ENCODE data around the gene IFT80. TPM values are rescaled to one million over a fixed set of nuclear protein-coding genes. Genes with fewer than 3 reads are reported as not detected.

The IFT80 gene
- total RNA-seq, 1 donor from 2014 or later, result 25.0 TPM

GRCh38 chr3:160401291-160402095 is 2.5 kb upstream of the IFT80 start:
- DNase-seq (ENCODE audit: low read depth), result peak; percentile 77

GRCh38 chr3:160400702-160401150 is 1.7 kb upstream of the IFT80 start:
- DNase-seq (ENCODE audit: low read depth), result peak; percentile 45

- DNase-seq (ENCODE audit: low read depth), result peak; percentile 78
These were observed 1.1 kb upstream of the IFT80 start for GRCh38 chr3:160400030-160400701.

DNA sequence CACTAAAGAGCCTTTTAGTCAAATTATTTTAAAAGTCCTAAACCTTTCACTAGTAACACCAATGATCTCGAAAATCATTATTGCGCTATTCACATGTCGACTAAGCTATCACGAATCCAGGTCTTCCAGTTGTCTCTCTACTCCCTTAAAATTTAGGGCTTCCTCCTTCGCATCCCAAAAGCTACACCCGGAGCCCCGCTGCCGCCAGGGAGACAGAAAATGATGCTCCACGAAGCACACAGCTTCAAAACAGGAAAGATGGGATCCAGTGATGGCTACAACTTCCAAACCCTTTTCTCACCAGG is 253 bp downstream of the IFT80 start:
- DNase-seq (ENCODE audit: low read depth), result no peak

DNA sequence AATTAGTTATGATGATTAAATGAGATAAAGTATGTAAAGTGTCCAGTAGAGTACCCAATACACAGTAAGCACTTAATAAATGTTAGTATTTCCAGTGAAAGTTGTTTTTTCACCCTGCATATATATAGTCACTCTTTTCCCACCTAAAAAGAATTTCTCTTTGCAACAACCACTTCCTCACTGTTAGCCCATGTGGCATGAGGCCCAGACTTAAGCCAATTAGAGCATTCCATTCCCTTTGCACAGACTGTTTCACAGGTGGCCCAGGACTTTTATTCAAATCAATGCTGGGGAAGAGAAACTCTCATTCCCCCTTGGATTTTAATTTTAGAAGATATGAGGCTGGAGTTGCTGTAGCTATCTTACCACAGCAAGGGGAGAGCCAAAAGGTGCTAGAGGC is 3.7 kb downstream of the IFT80 start:
- DNase-seq (ENCODE audit: low read depth), result peak; percentile 43

GRCh38 chr3:160394009-160394392 is 5.0 kb downstream of the IFT80 start:
- no peak for DNase-seq (ENCODE audit: low read depth)

- no peak for DNase-seq (ENCODE audit: low read depth)
These were observed 5.5 kb downstream of the IFT80 start for GRCh38 chr3:160393346-160394008.

DNA sequence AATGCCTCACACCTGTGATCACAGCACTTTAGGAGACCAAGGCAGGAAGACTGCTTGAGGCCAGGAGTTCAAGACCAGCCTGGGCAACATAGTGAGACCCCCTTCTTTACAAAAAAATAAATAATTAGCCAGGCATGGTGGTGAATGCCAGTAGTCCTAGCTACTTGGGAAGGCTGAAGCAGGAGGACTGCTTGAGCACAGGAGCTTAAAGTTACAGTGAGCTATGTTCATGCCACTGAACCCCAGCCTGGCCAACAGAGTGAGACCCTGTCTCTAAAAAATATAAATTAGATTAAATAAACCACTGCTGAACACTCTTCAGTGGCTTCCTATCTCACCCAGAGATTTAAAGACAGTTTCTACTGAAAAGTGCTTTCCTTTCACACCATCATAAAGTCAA is 6.2 kb downstream of the IFT80 start:
- no peak for DNase-seq (ENCODE audit: low read depth)

DNA sequence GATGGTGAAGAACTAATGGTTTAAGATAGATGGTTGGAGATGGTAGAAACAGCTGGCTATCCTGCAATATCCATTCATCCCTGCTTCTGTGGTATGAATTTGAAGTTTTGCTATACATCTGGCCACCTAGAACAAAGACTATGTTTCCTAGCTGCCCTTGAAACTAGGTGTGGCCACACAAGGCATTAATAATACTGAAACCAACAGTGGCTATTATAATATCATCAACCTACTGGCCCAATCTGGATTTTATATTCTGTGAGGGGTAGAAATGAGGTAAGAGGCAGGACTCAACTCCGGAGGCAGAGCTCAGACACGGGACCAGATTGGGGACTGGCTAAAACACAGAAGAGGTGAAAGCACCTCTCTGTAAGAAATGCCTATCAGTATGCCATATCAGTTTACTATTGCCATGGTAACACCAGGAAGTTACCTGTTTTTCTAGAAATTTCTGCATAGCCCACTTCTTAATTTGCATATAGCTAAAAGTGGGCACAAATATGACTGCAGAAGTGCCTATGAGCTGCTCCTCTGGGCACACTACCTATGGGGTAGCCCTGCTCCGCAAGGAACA is 8.4 kb downstream of the IFT80 start:
- no peak for DNase-seq (ENCODE audit: low read depth)

- DNase-seq (ENCODE audit: low read depth), result no peak
These were observed 14.2 kb downstream of the IFT80 start for GRCh38 chr3:160384639-160385318.

GRCh38 chr3:160381470-160381869 is 17.6 kb downstream of the IFT80 start:
- peak; percentile 12 for DNase-seq (ENCODE audit: low read depth)

- no peak for DNase-seq (ENCODE audit: low read depth)
These were observed 19.3 kb downstream of the IFT80 start for GRCh38 chr3:160379628-160380214.

DNA sequence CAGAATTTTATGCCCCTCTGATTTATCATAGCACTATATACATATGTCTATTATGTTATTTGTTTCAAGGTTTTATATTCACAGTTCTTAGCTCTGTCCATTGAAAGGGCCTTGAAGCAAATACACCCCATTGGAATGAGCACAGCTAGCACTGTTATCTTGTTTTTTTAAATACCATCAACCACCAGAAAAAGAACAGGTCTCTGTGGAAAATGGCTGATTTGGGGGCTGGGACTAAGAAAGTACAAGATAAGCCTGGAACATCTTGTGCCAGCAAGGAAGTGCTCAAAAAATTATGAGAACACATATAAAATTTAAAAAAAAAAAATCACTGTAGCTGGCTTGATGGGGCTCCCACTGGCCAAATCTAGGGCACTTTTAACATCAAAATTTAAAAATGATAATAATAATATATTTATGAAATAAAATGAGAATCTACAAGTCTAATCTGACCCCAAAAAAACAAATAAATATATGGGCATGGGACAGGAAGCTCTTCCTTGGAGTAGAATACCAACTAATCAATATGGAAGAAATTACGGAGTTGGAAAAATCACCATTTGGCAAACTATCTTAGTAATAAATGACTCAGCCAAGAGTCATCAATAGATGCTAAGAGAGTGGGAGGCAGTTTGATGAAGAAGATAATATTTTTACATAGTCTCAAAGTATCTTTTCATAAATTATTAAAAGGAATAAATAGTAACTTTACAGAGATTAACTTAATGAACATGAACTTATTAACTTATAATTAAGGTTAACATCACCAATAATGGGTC is 20.5 kb downstream of the IFT80 start:
- DNase-seq (ENCODE audit: low read depth), result no peak

DNA sequence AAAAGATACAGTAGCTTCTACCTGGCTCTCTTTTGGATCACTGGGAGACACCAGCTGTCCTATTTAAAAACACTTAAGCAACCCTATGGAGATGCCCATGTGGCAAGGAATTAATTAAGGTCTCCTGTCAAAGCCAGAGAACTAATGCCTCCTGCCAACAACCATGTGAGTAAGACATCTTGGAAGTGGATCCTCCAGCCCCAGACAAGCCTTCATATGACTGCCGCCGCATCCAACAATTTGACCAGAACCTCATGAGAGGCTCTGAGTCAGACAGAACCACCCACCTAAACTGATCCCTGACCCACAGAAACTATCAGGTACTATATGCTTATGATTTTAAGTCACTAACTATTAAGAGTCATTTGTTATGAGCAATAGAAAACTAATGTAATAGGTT is 22.3 kb downstream of the IFT80 start:
- peak; percentile 13 for DNase-seq (ENCODE audit: low read depth)

GRCh38 chr3:160374925-160375324 is 24.1 kb downstream of the IFT80 start:
- no peak for DNase-seq (ENCODE audit: low read depth)

DNA sequence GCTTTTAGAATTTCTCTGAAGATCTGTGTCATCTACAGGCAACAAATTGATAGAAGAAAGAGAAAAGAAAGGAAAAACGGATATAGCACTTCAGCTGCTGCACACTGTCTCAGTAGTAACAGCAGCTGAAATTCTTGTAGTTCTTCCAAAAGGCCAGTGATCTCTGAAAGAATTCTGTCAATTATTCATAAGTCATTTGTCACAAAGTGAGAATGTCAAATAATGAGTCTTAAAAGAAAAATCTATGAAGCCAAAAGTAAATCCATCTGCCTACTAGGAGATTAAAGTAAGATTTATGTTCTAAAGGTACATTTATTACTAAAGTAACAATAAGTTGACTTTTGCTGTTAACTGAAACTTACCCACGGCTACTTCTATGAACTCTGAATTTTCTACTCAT is 24.6 kb downstream of the IFT80 start:
- peak; percentile 39 for DNase-seq (ENCODE audit: low read depth)

- DNase-seq (ENCODE audit: low read depth), result no peak
These were observed 25.4 kb downstream of the IFT80 start for GRCh38 chr3:160373655-160374054.

- DNase-seq (ENCODE audit: low read depth), result no peak
These were observed 26.2 kb downstream of the IFT80 start for GRCh38 chr3:160372780-160373179.

DNA sequence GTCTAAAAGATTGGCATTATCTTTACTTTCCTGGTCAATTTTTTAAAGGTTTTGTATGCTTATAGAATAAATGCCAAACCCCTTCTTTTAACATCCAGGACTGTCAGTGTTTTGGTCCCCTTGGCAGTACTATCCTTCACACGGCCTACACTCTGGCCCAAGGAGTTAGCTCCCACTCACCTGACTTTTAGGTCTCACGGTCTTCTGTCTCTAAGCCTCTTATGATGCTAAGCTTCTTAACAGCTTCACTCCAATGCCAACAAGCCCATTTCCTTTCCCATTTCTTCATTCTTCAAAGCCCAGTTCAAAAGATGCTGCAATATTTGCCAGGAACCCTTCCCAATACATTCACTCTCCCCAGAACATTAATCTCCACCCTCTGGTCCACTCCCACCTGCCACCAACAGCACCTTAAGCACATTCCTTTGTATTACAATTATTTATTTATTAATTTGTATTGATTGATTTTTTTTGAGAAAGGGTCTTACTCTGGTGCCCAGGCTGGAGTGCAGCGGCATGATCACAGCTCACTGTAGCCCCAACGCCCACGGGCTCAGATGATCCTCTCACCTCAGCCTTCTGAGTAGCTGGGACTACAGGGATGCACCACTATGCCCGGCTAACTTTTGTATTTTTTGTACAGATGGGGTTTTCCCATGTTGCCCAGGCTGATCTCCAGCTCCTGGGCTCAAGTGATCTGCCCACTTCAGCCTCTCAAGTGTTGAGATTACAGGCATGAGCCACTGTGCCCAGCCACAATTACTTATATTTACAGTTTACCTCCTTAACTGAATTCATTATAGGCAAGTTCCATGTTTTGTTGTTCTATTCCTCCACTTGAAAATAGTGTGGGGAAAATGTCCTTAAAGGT is 27.8 kb downstream of the IFT80 start:
- DNase-seq (ENCODE audit: low read depth), result no peak

All from myocyte (in vitro differentiated cells).